ENCODE data around the gene FERMT1. TPM values are rescaled to one million over a fixed set of nuclear protein-coding genes. Genes with fewer than 3 reads are reported as not detected.
"Not testable (repeated sequence)": the region's sequence is repeated elsewhere in the genome, so short reads cannot be mapped to it uniquely, and the experiment has no call there.

Gene FERMT1
- total and polyA plus RNA-seq, 2 experiments from 2014 or later = 1.2 to 4.1 TPM

GRCh38 chr20:6036213-6036612 is 86.6 kb downstream of the FERMT1 start:
- H3K9me2 ChIP-seq (ENCODE audit: insufficient read depth) = no peaks in the 10 kb centered on the region
- H3K9ac ChIP-seq = no peak overlapping the region
- WGBS, 2 experiments (ENCODE audit: low coverage in 1 of 2, low lambda C conversion rate in 2 of 2, missing lambda C conversion rate in 2 of 2) = 96 to 97% methylated on average over 4 of the region's 4 CpGs
- TF ChIP-seq EZH2 (IDR thresholded peaks at IDR 0.05; ENCODE audit: insufficient read depth, poor library complexity, severe bottlenecking) (no peak), EZH2phosphoT487 (IDR thresholded peaks at IDR 0.05; ENCODE audit: insufficient read depth, low read depth) (no peak)
- H3K79me2 ChIP-seq (ENCODE audit: insufficient read depth) = peaks cover 28% of the 10 kb centered on the region
- 0 out of 2 replicates have a peak, but pooled peaks cover 5% of the 10 kb centered on the region for H4K20me1 ChIP-seq (ENCODE audit: insufficient read depth)
- no peak overlapping the region for H3K27ac ChIP-seq
- no peaks in the 10 kb centered on the region for H3K9me3 ChIP-seq (ENCODE audit: low read depth)
- H3K27me3 ChIP-seq (replicated peaks; ENCODE audit: insufficient read depth) = no peaks in the 10 kb centered on the region
- no peaks in the 10 kb centered on the region for H3K4me1 ChIP-seq (ENCODE audit: insufficient read depth)
- no peak overlapping the region for H3K4me2 ChIP-seq (ENCODE audit: unreplicated experiment)
- in situ Hi-C loops (cut with MboI) = no loop called here
- H2AFZ ChIP-seq = no peak overlapping the region
- H3F3A ChIP-seq (ENCODE audit: insufficient read depth) = no peaks in the 10 kb centered on the region
- peaks cover 44% of the 10 kb centered on the region for H3K36me3 ChIP-seq (ENCODE audit: low read depth)
- DNase-seq = no peak
- H3K4me3 ChIP-seq = no peak overlapping the region

GRCh38 chr20:6034134-6034969 is 88.5 kb downstream of the FERMT1 start:
- 93 to 98% methylated on average over 2 of the region's 2 CpGs for whole genome bisulfite sequencing, 2 experiments (ENCODE audit: low coverage in 1 of 2, low lambda C conversion rate in 2 of 2, missing lambda C conversion rate in 2 of 2)
- no peak overlapping the region for H3K27ac ChIP-seq

GRCh38 chr20:6032907-6033306 is 89.9 kb downstream of the FERMT1 start:
- H3K9me2 ChIP-seq (ENCODE audit: insufficient read depth); H4K20me1 ChIP-seq (ENCODE audit: insufficient read depth); DNase-seq; in situ Hi-C loops (cut with MboI); H3K27ac ChIP-seq; H3K27me3 ChIP-seq (replicated peaks; ENCODE audit: insufficient read depth); H3F3A ChIP-seq (ENCODE audit: insufficient read depth); H2AFZ ChIP-seq; H3K9ac ChIP-seq; H3K4me2 ChIP-seq (ENCODE audit: unreplicated experiment); H3K9me3 ChIP-seq (ENCODE audit: low read depth); H3K4me3 ChIP-seq: not testable (repeated sequence)
- H3K79me2 ChIP-seq (ENCODE audit: insufficient read depth) = peaks cover 58% of the 10 kb centered on the region
- peaks cover 11% of the 10 kb centered on the region; the same call in 1 of the 2 replicates for H3K4me1 ChIP-seq (ENCODE audit: insufficient read depth)
- H3K36me3 ChIP-seq (ENCODE audit: low read depth) = peaks cover 39% of the 10 kb centered on the region
- WGBS, 2 experiments (ENCODE audit: low coverage in 1 of 2, low lambda C conversion rate in 2 of 2, missing lambda C conversion rate in 2 of 2) = 96 to 99% methylated on average over 8 of the region's 8 CpGs

More at GRCh38 chr20:6034134-6034969, 88.5 kb downstream of the FERMT1 start:
- H3K4me2 ChIP-seq (ENCODE audit: unreplicated experiment) = no peak overlapping the region
- H4K20me1 ChIP-seq (ENCODE audit: insufficient read depth) = 0 out of 2 replicates have a peak, but pooled peaks cover 5% of the 10 kb centered on the region
- H3K4me3 ChIP-seq = no peak overlapping the region
- in situ Hi-C loops (cut with MboI) = no loop called here
- H3K9ac ChIP-seq = no peak overlapping the region
- H3K9me2 ChIP-seq (ENCODE audit: insufficient read depth) = no peaks in the 10 kb centered on the region
- H3K27me3 ChIP-seq (replicated peaks; ENCODE audit: insufficient read depth) = no peaks in the 10 kb centered on the region
- H3K79me2 ChIP-seq (ENCODE audit: insufficient read depth) = peaks cover 47% of the 10 kb centered on the region
- H3K36me3 ChIP-seq (ENCODE audit: low read depth) = peaks cover 36% of the 10 kb centered on the region
- DNase-seq = no peak
- H3F3A ChIP-seq (ENCODE audit: insufficient read depth) = no peaks in the 10 kb centered on the region
- peaks cover 5% of the 10 kb centered on the region; the same call in 1 of the 2 replicates for H3K4me1 ChIP-seq (ENCODE audit: insufficient read depth)
- no peaks in the 10 kb centered on the region for H3K9me3 ChIP-seq (ENCODE audit: low read depth)
- TF ChIP-seq EZH2 (IDR thresholded peaks at IDR 0.05; ENCODE audit: insufficient read depth, poor library complexity, severe bottlenecking) (no peak), EZH2phosphoT487 (IDR thresholded peaks at IDR 0.05; ENCODE audit: insufficient read depth, low read depth) (no peak)
- no peak overlapping the region for H2AFZ ChIP-seq

GRCh38 chr20:6030453-6031080 is 92.3 kb downstream of the FERMT1 start:
- Histone ChIP-seq H3K9me3 (ENCODE audit: low read depth) (no peaks in the 10 kb centered on the region), H3K36me3 (ENCODE audit: low read depth) (peaks cover 26% of the 10 kb centered on the region), H3K27me3 (replicated peaks; ENCODE audit: insufficient read depth) (no peaks in the 10 kb centered on the region), H3K9me2 (ENCODE audit: insufficient read depth) (no peaks in the 10 kb centered on the region), H2AFZ (no peak overlapping the region), H3F3A (ENCODE audit: insufficient read depth) (no peaks in the 10 kb centered on the region), H3K9ac (no peak overlapping the region), H3K4me1 (ENCODE audit: insufficient read depth) (peaks cover 11% of the 10 kb centered on the region; the same call in 1 of the 2 replicates), H3K27ac (no peak overlapping the region), H3K4me2 (ENCODE audit: unreplicated experiment) (no peak overlapping the region), H4K20me1 (ENCODE audit: insufficient read depth) (0 out of 2 replicates have a peak, but pooled peaks cover 5% of the 10 kb centered on the region), H3K79me2 (ENCODE audit: insufficient read depth) (peaks cover 80% of the 10 kb centered on the region), H3K4me3 (no peak overlapping the region)
- in situ Hi-C loops (cut with MboI) = no loop called here
- 85 to 88% methylated on average over 6 of the region's 6 CpGs for WGBS, 2 experiments (ENCODE audit: low coverage in 1 of 2, low lambda C conversion rate in 2 of 2, missing lambda C conversion rate in 2 of 2)
- TF ChIP-seq EZH2phosphoT487 (IDR thresholded peaks at IDR 0.05; ENCODE audit: insufficient read depth, low read depth) (no peak), EZH2 (IDR thresholded peaks at IDR 0.05; ENCODE audit: insufficient read depth, poor library complexity, severe bottlenecking) (no peak)
- DNase-seq = no peak

Measured in GM23248 (cell line).